MM.1S (cell line): Measurements from ENCODE around the gene GTF3C4.

Experiments used
- DNase-seq: peaks from one replicate; pipeline ENCODE4 v3.0.0-alpha.2; 2015
- H2AFZ ChIP-seq: fragments of 300-600 bp; sonication (generic); 2 replicates; pipeline ENCODE4 v1.6.0; 2016; ENCODE audit warnings: antibody characterized with exemption, low read length
- H3F3A ChIP-seq: fragments of 300-600 bp; sonication (generic); 2 replicates; pipeline ENCODE4 v1.6.1; 2016; ENCODE audit warnings: mild to moderate bottlenecking, antibody characterized with exemption, low read length, moderate library complexity, mixed read lengths; ENCODE audit not compliant: insufficient read depth
- H3K27ac ChIP-seq: fragments of 300-600 bp; sonication (generic); 2 replicates; pipeline ENCODE4 v1.5.1; 2016; ENCODE audit warnings: mild to moderate bottlenecking, low read length
- H3K27me3 ChIP-seq: fragments of 300-600 bp; sonication (generic); replicated peaks from 2 replicates; pipeline ENCODE4 v1.6.0; 2016; ENCODE audit warnings: low read length; ENCODE audit not compliant: insufficient read depth
- H3K36me3 ChIP-seq: fragments of 300-600 bp; sonication (generic); replicated peaks from 2 replicates; pipeline ENCODE4 v1.6.1; 2016; ENCODE audit warnings: mild to moderate bottlenecking, low read length, mixed read lengths; ENCODE audit not compliant: insufficient read depth
- H3K4me1 ChIP-seq: fragments of 300-600 bp; sonication (generic); 2 replicates; pipeline ENCODE4 v1.6.1; 2016; ENCODE audit warnings: low read length, mixed read lengths
- H3K4me2 ChIP-seq: fragments of 300-600 bp; sonication (generic); 2 replicates; pipeline ENCODE4 v1.6.0; 2016; ENCODE audit warnings: low read depth, low read length
- H3K4me3 ChIP-seq: fragments of 300-600 bp; sonication (generic); 2 replicates; pipeline ENCODE4 v1.5.1; 2016; ENCODE audit warnings: low read length, mixed read lengths
- H3K79me2 ChIP-seq: fragments of 300-600 bp; sonication (generic); 2 replicates; pipeline ENCODE4 v1.6.1; 2016; ENCODE audit warnings: mixed run types, low read length, mixed read lengths
- H3K9ac ChIP-seq: fragments of 300-600 bp; sonication (generic); 2 replicates; pipeline ENCODE4 v1.6.1; 2016; ENCODE audit warnings: low read length, mixed read lengths
- H3K9me2 ChIP-seq: fragments of 300-600 bp; sonication (generic); replicated peaks from 2 replicates; pipeline ENCODE4 v1.6.1; 2016; ENCODE audit warnings: mild to moderate bottlenecking, low read length, mixed read lengths; ENCODE audit not compliant: insufficient read depth
- H3K9me3 ChIP-seq: fragments of 300-600 bp; sonication (generic); replicated peaks from 2 replicates; pipeline ENCODE4 v1.6.1; 2016; ENCODE audit warnings: mild to moderate bottlenecking, low read length, mixed read lengths; ENCODE audit not compliant: insufficient read depth
- H4K20me1 ChIP-seq: fragments of 300-600 bp; sonication (generic); 2 replicates; pipeline ENCODE4 v1.6.1; 2016; ENCODE audit warnings: mild to moderate bottlenecking, low read length, moderate library complexity, mixed read lengths; ENCODE audit not compliant: insufficient read depth
- EZH2 ChIP-seq: fragments of 300-600 bp; sonication (generic); optimal IDR thresholded peaks from 2 replicates; pipeline ENCODE3; 2017; ENCODE audit warnings: low read depth, mild to moderate bottlenecking, antibody characterized with exemption, low read length, mixed read lengths
- EZH2phosphoT487 ChIP-seq: fragments of 300-600 bp; sonication (generic); IDR thresholded peaks from 2 replicates; pipeline ENCODE4 v1.6.1; 2018; ENCODE audit warnings: antibody characterized with exemption, low read length
- TF ChIP-seq, protein P1 (sequence below): fragments of 300-600 bp; sonication (generic); IDR thresholded peaks from 2 replicates; pipeline ENCODE4 v1.5.1; 2016; ENCODE audit warnings: antibody characterized with exemption, low read length, mixed read lengths

The GTF3C4 gene

DNA sequence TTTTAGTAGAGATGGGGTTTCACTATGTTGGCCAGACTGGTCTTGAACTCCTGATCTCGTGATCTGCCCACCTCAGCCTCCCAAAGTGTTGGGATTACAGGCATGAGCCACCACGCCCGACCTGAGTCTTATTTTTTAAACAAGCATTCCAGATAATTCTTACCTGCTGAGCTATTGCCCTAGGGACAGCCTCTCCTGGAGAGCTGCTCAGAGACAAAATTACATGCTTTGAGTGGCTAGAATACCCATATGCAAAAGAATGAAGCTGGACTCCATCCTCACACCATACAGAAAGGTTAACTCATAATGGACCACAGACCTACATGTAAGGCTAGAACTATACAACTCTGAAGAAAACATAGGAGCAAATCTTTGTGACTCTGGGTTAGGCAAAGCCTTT, 41.6 kb downstream of the GTF3C4 start:
- no peaks in the 10 kb centered on the region for H3K79me2 ChIP-seq
- no peak overlapping the region for H3K4me2 ChIP-seq
- no peaks in the 10 kb centered on the region for H3K9me3 ChIP-seq
- no peak for DNase-seq
- no peak overlapping the region for H2AFZ ChIP-seq
- no peaks in the 10 kb centered on the region for H3K36me3 ChIP-seq
- H3K4me3 ChIP-seq = no peak overlapping the region
- H3F3A ChIP-seq = no peaks in the 10 kb centered on the region
- no peaks in the 10 kb centered on the region for H3K9me2 ChIP-seq
- no peak overlapping the region for H3K27ac ChIP-seq
- H3K4me1 ChIP-seq = no peaks in the 10 kb centered on the region
- no peak overlapping the region for H3K9ac ChIP-seq
- TF ChIP-seq EZH2 (no peak), EZH2phosphoT487 (no peak)
- TF ChIP-seq, protein P1, sequence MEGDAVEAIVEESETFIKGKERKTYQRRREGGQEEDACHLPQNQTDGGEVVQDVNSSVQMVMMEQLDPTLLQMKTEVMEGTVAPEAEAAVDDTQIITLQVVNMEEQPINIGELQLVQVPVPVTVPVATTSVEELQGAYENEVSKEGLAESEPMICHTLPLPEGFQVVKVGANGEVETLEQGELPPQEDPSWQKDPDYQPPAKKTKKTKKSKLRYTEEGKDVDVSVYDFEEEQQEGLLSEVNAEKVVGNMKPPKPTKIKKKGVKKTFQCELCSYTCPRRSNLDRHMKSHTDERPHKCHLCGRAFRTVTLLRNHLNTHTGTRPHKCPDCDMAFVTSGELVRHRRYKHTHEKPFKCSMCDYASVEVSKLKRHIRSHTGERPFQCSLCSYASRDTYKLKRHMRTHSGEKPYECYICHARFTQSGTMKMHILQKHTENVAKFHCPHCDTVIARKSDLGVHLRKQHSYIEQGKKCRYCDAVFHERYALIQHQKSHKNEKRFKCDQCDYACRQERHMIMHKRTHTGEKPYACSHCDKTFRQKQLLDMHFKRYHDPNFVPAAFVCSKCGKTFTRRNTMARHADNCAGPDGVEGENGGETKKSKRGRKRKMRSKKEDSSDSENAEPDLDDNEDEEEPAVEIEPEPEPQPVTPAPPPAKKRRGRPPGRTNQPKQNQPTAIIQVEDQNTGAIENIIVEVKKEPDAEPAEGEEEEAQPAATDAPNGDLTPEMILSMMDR = no peak
- H4K20me1 ChIP-seq = no peaks in the 10 kb centered on the region
- peaks cover 67% of the 10 kb centered on the region for H3K27me3 ChIP-seq

DNA sequence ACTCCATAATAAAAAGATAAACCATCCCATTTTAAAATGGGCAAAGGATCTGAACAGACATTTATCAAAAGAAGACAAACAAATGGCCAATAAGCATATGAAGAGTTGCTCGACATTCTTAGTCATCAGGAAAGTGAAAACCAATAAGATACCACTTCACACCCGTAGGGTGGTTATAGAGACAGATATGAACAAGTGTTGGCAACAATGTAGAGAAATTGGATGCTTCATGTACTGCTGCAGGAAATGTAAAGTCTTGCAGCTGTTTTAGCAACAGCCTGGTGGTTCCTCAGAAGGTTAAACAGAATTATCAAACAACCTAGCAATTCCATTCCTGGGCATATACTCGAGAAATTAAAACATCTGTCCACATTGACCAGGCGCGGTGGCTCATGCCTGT, 42.5 kb downstream of the GTF3C4 start:
- no peak overlapping the region for H3K27ac ChIP-seq
- H3K36me3 ChIP-seq = no peaks in the 10 kb centered on the region
- no peaks in the 10 kb centered on the region for H3K9me2 ChIP-seq
- no peak overlapping the region for H3K4me3 ChIP-seq
- no peaks in the 10 kb centered on the region for H3K9me3 ChIP-seq
- no peaks in the 10 kb centered on the region for H3F3A ChIP-seq
- H3K9ac ChIP-seq = no peak overlapping the region
- H3K4me1 ChIP-seq = no peaks in the 10 kb centered on the region
- H4K20me1 ChIP-seq = no peaks in the 10 kb centered on the region
- no peak for DNase-seq
- no peaks in the 10 kb centered on the region for H3K79me2 ChIP-seq
- no peak overlapping the region for H3K4me2 ChIP-seq
- TF ChIP-seq EZH2 (no peak), EZH2phosphoT487 (no peak)
- TF ChIP-seq, protein P1 = no peak
- H2AFZ ChIP-seq = no peak overlapping the region
- H3K27me3 ChIP-seq = peaks cover 71% of the 10 kb centered on the region

DNA sequence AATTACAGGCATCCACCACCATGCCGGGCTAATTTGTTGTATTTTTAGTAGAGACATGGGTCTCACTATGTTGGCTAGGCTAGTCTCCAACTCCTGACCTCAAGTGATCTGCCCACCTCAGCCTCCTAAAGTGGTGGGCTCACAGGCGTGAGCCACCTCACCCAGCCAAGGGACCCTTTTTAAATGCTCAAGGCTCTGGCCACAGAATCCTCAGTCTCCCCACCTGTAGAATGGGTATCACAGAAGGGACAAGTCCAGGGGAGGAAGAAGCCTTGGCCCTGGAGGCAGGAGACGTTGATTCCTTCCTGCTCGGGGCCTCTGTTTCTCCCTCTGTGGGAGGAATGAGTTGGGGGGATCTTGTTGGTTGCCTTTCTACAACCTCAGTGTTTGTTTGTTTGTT, 45.7 kb downstream of the GTF3C4 start:
- no peak overlapping the region for H3K4me2 ChIP-seq
- H3K27me3 ChIP-seq = peaks cover 69% of the 10 kb centered on the region
- no peaks in the 10 kb centered on the region for H3K79me2 ChIP-seq
- DNase-seq = no peak
- H3K9ac ChIP-seq = no peak overlapping the region
- H3K36me3 ChIP-seq = no peaks in the 10 kb centered on the region
- H3K4me1 ChIP-seq = no peaks in the 10 kb centered on the region
- H3F3A ChIP-seq = no peaks in the 10 kb centered on the region
- H3K9me2 ChIP-seq = no peaks in the 10 kb centered on the region
- H3K9me3 ChIP-seq = no peaks in the 10 kb centered on the region
- H3K27ac ChIP-seq = no peak overlapping the region
- H3K4me3 ChIP-seq = no peak overlapping the region
- H2AFZ ChIP-seq = no peak overlapping the region
- TF ChIP-seq, protein P1 = no peak
- TF ChIP-seq EZH2phosphoT487 = no peak
- no peak for TF ChIP-seq EZH2
- H4K20me1 ChIP-seq = no peaks in the 10 kb centered on the region
